ENCODE data around the gene LRRTM3.

- TF ChIP-seq CTCF (IDR thresholded peaks at IDR 0.05) (no peak), POLR2A (IDR thresholded peaks at IDR 0.05) (no peak)
Measured at GRCh38 chr10:66929375-66929774, 3.5 kb downstream of the LRRTM3 start.

Data from heart left ventricle (tissue), 13 donors.